ENCODE measurements around the gene AQP7.
"Not testable (repeated sequence)": the region's sequence is repeated elsewhere in the genome, so short reads cannot be mapped to it uniquely, and the experiment has no call there.

AQP7 gene

GRCh38 chr9:33402371-33402770 is at the start of gene AQP7:
Gene AQP7, minus strand, starts transcription at chr9:33402568. Its CDS starts 1,306 bp downstream, at chr9:33401262.
- not testable (repeated sequence) for DNase-seq

GRCh38 chr9:33450621-33451146 is 48.3 kb upstream of the AQP7 start:
- DNase-seq = no peak

- DNase-seq = no peak
Measured at GRCh38 chr9:33449715-33450114, 47.3 kb upstream of the AQP7 start.

DNA sequence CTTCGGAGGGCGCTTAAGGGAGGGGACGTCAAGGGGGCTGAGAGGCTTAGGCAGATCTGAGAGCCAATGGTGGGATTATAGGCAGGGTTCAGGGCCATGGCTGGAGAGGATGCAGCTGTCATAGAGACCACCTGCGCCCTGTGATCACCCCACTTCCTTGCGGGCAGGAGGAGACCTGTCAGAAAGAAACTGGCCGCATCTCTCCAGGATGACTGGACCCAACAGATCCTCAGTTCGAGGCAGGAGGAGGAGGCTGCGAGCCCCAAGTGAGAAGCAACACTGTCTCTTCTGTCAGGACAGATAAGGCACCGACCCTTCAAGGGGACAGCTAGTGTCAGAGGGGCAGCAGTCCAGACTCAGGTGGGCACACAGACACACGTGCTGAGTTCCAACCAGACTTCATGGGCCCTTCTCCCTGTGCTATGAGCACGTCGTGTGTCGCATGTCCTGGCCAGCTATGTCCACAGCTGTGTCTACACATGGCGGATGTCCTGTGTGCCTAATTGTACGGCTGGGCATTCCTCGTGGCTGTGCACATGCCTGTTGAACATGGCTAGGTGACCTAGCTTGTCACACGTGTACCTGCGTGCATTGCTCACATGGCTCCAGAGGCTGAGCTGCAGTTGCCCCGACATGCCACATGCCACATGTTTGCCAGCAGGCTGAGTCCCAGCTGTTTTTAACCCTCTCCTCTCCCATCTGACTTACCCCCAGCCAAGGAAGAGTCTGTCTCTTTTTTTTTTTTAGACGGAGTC is 45.6 kb upstream of the AQP7 start:
- no peak for DNase-seq

- peak; percentile 72 for DNase-seq
Measured at GRCh38 chr9:33446946-33447798, 44.8 kb upstream of the AQP7 start, which contains the start of gene AQP3. Gene AQP3, minus strand, starts transcription at chr9:33447593. Its CDS starts 63 bp downstream, at chr9:33447530.

- DNase-seq = peak; percentile 85
Measured at GRCh38 chr9:33446240-33446945, 44.0 kb upstream of the AQP7 start.

DNA sequence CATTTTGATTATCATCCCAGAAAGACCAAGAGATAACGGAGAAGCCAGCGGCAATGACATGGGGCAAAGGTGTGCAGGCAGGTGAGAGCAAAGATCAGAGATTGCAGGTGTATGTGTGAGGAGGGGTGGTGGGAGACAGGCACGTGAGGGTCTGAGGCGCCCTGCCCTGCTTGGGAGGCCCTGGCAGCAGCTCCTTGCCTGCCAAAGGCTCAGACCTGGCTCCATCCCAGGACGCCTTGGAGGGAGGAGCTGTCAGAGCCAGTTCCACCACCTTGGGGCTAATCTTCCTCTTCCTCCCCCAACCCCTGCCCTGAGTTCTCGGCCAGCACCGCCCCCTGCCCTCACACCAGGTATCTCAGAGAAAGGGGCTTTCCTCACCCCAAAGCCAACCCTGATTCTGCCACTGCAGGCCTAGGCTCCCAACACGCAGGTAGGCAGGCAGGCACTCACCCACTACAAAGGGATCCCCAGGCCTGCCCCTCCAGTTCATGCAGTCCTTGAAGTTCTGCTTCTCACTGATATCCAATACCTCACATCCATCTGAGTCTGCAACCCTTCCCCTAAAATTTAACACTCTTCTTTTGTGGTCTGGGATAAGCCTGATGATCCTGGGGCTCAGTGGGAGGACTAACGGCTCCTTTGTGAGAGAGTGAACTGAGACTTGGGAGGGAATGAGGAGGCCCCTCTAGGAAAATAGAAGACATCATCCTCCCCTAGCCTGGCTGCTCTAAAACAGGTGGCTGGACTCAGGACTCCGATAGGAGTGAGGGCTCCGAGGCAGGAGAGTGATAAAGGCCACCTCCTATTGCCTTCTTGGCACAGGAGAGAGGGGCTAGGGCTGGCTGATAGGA is 43.2 kb upstream of the AQP7 start:
- DNase-seq = peak; percentile 30

DNA sequence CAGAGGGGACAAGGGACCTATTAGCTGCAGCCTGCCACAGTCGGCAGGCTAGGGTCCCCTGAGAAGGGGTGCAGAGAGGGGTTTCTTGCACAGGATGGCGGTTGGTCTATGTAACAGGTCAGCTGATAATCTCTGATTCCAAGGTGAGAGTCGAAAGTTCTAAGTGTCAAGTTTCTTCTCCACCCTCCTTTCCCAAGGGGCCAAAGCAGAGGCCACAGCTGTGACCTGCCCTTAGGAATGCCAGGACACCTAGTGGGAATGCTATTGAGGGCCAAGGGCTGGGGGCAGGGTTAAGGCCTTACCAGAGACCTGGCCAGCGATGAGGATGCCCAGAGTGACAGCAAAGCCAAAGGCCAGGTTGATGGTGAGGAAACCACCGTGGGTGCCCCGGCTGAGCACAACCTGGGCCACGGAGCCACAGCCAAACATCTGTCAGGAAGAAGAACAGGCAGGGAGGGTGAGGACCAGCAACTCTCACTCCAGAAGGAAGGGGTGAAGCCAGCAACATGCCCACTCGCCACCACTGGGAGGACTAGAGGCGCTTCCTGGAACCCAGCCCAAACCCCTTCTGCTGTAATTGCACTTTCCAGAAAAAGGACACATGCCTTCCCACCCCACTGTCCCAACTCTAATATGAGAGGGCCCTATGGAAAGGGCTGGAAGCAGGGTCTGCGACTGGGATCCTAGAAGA is 41.2 kb upstream of the AQP7 start:
- no peak for DNase-seq

- no peak for DNase-seq
Measured at GRCh38 chr9:33443047-33443446, 40.7 kb upstream of the AQP7 start.

- DNase-seq = no peak
Measured at GRCh38 chr9:33442125-33442524, 39.8 kb upstream of the AQP7 start.

GRCh38 chr9:33440609-33441008 is 38.2 kb upstream of the AQP7 start:
- no peak for DNase-seq

DNA sequence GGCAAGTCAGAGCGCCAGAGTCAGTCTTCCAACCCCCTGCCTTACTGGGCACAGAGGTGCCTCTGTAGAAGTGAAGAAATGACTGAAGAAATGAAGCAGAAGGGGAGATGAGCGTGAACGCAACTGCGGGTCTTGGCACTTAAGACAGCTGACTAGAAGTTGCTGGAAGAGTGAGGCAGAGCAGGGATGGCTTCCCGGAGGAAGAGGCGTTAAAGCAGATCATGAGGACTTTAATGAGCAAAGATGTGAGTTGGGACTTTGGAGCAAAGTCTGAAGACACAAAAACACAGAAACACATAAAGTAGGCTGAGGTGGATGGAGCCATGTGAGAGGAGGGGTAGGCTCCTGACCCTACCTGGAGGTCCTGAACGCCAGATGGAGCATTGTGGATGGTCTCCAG is 37.8 kb upstream of the AQP7 start:
- DNase-seq = no peak

GRCh38 chr9:33439731-33440130 is 37.4 kb upstream of the AQP7 start:
- DNase-seq = no peak

- DNase-seq = no peak
Measured at GRCh38 chr9:33438926-33439680, 36.7 kb upstream of the AQP7 start.

GRCh38 chr9:33437898-33438297 is 35.5 kb upstream of the AQP7 start:
- no peak for DNase-seq

- no peak for DNase-seq
Measured at GRCh38 chr9:33437205-33437604, 34.8 kb upstream of the AQP7 start.

- no peak for DNase-seq
Measured at GRCh38 chr9:33436445-33436844, 34.1 kb upstream of the AQP7 start.

DNA sequence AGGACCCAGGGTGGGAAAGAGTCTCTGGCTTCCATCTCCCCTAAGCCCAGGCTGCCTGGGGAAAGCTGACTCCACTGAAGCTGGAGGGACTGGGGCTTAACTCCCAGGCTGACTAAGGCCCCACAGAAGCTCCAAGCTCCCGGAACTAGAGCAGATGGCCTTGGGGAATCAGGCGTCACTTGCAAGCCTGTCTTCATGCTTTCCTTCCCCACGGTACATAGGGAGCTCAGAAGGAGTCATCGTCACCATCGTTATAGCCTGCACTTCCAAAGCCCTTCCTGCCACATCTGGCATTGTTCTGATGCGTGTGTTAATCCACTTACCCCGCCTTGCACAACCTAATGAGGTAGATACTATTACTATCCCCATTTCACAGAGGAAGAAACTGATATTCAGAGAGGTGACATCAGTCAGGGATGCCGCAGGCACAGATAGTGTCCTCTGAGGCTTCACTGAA is 33.5 kb upstream of the AQP7 start:
- no peak for DNase-seq

- no peak for DNase-seq
Measured at GRCh38 chr9:33434317-33435105, 32.1 kb upstream of the AQP7 start.

- DNase-seq = no peak
Measured at GRCh38 chr9:33433871-33434270, 31.5 kb upstream of the AQP7 start.

All from CD4-positive, alpha-beta T cell treated with Interleukin-4 for 4 hours (primary cell).